Immature natural killer cell (primary cell): ENCODE results near the gene PAQR4. TPM values are rescaled to one million over a fixed set of nuclear protein-coding genes. Genes with fewer than 3 reads are reported as not detected.
"Not testable (repeated sequence)": the region's sequence is repeated elsewhere in the genome, so short reads cannot be mapped to it uniquely, and the experiment has no call there.

ENCODE experiments used
- DNase-seq, 3 donors: peaks; one replicate each; pipeline ENCODE4 v3.0.0; 2022; ENCODE audit warnings: mixed read lengths in 1 of 3
- H3K27ac Mint-ChIP-seq, 6 donors: one replicate each; pipeline ENCODE4 v1.8.0; 2020; ENCODE audit warnings: mixed read lengths in 6 of 6, mild to moderate bottlenecking in 5 of 6, inconsistent platforms in 4 of 6, moderate library complexity in 3 of 6
- H3K27me3 Mint-ChIP-seq, 3 donors: one replicate each; pipeline ENCODE4 v1.8.0; 2020 to 2021; ENCODE audit warnings: low read depth in 3 of 3, mild to moderate bottlenecking in 3 of 3, mixed read lengths in 3 of 3, moderate library complexity in 3 of 3, inconsistent platforms in 1 of 3
- H3K36me3 Mint-ChIP-seq, 3 donors: one replicate each; pipeline ENCODE4 v1.8.0; 2020; ENCODE audit warnings: mixed read lengths in 3 of 3, inconsistent platforms in 2 of 3, mild to moderate bottlenecking in 2 of 3
- H3K4me1 Mint-ChIP-seq, 2 donors: one replicate each; pipeline ENCODE4 v1.8.0; 2020; ENCODE audit warnings: inconsistent platforms in 2 of 2, mild to moderate bottlenecking in 2 of 2, mixed read lengths in 2 of 2, moderate library complexity in 1 of 2
- H3K4me3 Mint-ChIP-seq, 5 donors: one replicate each; pipeline ENCODE4 v1.8.0; 2020; ENCODE audit warnings: mild to moderate bottlenecking in 5 of 5, mixed read lengths in 5 of 5, inconsistent platforms in 3 of 5, moderate library complexity in 3 of 5
- H3K9me3 Mint-ChIP-seq, 6 donors: one replicate each; pipeline ENCODE4 v1.8.0; 2020; ENCODE audit warnings: mild to moderate bottlenecking in 6 of 6, mixed read lengths in 6 of 6, inconsistent platforms in 4 of 6, moderate library complexity in 3 of 6
- polyA plus RNA-seq, 3 donors: library from polyadenylated mRNA; unstranded; fragments of 300-500 nt; fragmentation: Illumina TruSeq; gene quantifications; one replicate each; pipeline ENCODE4 v1.2.3, GENCODE V29; 2021

PAQR4 gene
- 1 to 10 TPM; 2.7 to 3.5 (median 2.7) TPM for polyA plus RNA-seq

DNA sequence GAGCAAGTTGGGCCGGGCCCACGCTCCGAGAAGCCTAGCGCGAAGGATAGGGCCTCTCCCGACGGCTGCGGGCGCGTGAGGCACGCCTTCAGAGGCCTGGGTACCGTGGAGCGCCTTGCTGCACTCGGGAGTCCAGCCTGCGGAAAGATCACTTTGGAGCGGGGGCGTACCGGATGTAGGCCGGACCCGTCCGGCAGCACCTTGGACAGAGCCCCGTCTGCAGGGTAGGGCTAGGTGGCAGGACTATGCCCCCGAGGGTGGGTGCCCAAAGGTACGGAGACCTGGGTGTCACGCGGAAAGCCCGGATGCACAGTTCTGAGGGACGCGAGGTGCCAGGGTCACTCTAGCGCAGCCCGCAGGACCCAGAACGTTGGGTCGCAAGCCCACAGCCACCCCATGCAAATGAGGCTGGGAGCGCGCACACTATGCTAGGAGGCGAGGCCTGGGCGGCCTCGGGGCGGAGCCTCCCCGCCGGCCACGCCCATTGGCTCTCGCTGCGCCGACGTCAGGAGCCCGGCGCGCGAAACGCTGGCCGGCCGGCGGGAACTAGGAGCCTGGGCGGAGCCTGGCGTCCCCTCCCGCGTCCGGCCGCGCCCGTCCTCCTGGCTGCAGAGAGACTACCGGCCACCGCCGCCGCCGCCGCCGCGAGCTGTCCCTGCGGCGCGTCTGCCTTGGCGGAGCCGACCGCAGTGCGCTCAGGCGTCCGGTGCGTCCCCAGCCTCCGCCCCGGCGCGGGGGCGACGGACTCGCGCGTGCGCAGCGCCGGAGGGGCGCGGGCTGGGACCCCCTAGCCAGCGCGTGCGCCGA, at the start of gene PAQR4:
Gene PAQR4, plus strand, starts transcription at position 611 of the 807 bp plus-strand sequence. CDS start 327 bp downstream, outside the sequence.
- Mint-ChIP-seq H3K9me3 (no peaks in the 10 kb centered on the region), H3K27ac (no peak within 1 kb of the TSS), H3K4me1 (peaks cover 17 to 27% of the 10 kb centered on the region in 2 donors)

DNA sequence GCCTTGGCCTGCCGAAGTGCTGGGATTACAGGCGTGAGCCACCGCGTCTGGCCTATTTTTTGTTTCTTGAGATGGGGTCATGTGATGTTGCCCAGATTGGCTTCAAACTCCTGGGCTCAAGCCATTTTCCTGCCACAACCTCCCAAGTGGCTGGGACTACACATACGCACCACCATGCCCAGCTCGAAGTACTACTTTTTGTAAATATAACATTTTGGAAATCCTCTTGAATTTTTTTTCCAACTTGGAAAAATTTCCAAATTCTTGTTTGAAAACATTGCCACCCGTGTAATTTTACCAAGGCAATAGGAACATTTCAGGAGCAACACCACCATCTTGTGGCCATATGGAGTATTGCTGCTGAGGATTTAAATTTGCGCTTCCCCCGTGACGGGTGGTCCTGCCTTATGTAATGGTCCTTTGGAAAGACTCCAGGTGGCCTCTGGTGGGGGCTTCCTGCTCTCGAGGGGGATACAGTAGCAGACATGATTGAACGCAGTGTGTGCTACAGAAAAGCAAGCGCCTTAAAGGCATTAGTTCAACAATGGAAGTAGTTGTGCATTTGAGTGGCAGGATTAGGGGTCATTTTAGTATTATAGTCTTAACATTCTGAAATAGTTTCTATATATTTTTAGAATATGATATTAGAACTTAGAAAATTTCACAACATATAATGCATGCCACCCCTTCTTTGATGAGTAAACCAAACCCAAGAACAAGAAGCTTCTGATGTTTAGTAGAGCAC, 49.5 kb upstream of the PAQR4 start:
- H3K27me3 Mint-ChIP-seq = peaks cover 0 to 2% (median 1%) of the 10 kb centered on the region in 3 donors
- H3K4me3 Mint-ChIP-seq = no peak overlapping the region
- H3K9me3 Mint-ChIP-seq = no peaks in the 10 kb centered on the region
- H3K27ac Mint-ChIP-seq = peak overlapping the region; percentile 62 to 85 (median 77)
- H3K4me1 Mint-ChIP-seq = peaks cover 5 to 7% of the 10 kb centered on the region in 2 donors
- H3K36me3 Mint-ChIP-seq = peaks cover 5 to 15% (median 9%) of the 10 kb centered on the region in 3 donors
- peak; percentile 61 to 68 (median 67) for DNase-seq

More for the DNA sequence above, at the start of gene PAQR4:
- Mint-ChIP-seq H3K27me3 (peaks cover 9 to 14% (median 13%) of the 10 kb centered on the region in 3 donors), H3K4me3 (peak within 1 kb of the TSS; percentile 76 to 80 (median 79)), H3K36me3 (no peaks in the 10 kb centered on the region)
- peak; percentile 80 to 83 (median 82) for DNase-seq

DNA sequence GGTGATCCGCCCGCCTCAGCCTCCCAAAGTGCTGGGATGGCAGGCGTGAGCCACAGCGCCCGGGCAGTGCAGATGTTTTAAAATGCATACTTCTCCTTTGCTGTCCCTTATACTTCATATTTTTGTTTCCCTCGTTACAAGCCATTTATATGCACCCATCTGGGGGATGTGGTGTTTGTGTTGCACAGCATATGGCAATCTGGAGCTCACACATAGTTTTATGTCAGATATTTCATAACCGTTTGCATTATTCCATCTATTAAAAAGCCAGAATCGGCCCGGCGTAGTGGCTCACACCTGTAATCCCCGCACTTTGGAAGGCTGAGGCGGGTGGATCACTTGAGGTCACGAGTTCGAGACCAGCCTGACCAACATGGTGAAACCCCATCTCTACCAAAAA, 45.7 kb upstream of the PAQR4 start:
- H3K4me1 Mint-ChIP-seq = peaks cover 11 to 18% of the 10 kb centered on the region in 2 donors
- H3K27me3 Mint-ChIP-seq = peaks cover 0 to 2% (median 1%) of the 10 kb centered on the region in 3 donors
- H3K36me3 Mint-ChIP-seq = peaks cover 5 to 12% (median 9%) of the 10 kb centered on the region in 3 donors

DNA sequence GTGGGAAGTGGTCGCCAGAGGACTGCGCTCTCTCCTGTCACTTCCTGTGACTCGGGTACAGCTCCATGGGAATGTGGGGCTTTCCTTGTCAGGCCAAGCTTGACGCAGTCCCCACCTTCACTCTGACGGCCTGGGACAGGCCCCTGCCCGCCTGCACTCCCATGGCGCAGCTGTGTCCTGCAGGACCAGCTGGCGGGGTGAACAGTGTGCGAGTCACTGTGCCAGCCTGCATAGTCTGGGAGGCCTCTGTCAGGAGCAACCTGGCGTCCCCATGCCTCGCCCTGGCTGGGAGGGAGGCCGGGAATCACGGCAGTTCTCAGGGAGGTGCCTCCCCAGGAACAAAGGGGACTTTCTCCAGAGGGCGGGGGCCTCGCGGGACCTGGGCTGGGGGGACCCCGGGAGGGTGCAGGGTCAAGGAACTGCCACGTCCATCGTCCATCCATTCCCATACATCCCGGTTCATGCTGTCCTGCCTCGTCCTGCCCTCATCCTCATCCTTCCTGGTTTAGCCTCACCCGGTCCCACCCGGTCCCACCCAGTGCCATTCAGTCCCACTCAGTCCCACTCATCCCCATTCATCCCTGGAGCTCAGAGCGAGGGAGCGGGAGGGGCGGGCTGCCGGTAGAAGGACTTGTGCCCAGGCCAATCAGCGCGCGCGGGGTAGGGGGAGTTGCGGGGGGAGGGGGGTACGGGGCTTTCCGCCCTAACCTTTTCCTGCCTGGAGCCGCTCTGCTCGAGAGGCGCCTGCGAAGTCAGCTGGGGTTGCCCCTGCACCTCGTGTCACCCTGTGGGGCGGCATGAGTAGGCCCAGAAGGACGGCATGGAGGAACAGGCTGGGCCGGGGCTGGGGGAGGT, 44.0 kb upstream of the PAQR4 start:
- Mint-ChIP-seq H3K36me3 (peaks cover 0 to 7% (median 4%) of the 10 kb centered on the region in 3 donors), H3K4me1 (peaks cover 6 to 10% of the 10 kb centered on the region in 2 donors), H3K4me3 (no peak overlapping the region), H3K9me3 (no peaks in the 10 kb centered on the region), H3K27ac (no peak overlapping the region), H3K27me3 (no peaks in the 10 kb centered on the region)
- DNase-seq = no peak

More for the DNA sequence above, 45.7 kb upstream of the PAQR4 start:
- H3K27ac Mint-ChIP-seq = peak overlapping the region in 1 of 6 donors; percentile 66
- no peak for DNase-seq
- no peak overlapping the region for H3K4me3 Mint-ChIP-seq
- no peaks in the 10 kb centered on the region for H3K9me3 Mint-ChIP-seq

DNA sequence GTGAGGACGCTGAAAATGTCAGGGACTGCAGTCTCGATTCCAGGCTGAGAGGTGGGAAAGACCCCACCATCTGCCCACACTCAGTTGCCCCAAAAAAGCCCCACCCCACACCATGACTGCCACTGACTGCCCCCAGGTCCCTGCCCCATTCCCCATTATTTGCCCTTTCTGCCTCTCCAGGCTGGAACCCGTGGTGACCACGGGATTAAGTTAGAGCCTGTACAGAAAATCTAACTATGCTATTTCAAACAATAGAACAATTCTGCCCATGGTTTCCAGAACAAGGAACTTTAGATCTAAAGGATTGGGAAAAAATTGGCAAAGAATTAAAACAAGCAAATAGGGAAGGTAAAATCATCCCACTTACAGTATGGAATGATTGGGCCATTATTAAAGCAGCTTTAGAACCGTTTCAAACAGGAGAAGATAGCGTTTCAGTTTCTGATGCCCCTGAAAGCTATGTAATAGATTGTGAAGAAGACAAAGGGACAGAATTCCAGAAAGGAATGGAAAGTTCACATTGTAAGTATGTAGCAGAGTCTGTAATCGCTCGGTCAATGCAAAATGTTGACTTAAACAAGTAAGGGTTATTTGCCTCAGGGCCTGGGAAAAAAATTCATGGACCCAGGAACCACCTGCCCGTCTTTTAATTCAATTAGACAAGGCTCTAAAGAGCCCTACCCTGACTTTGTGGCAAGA, 43.0 kb upstream of the PAQR4 start:
- Mint-ChIP-seq H3K27me3 (no peaks in the 10 kb centered on the region), H3K36me3 (peaks cover 0 to 7% (median 4%) of the 10 kb centered on the region in 3 donors), H3K9me3 (no peaks in the 10 kb centered on the region), H3K27ac (peak overlapping the region in 4 of 6 donors; percentile 2 to 81 (median 57)), H3K4me1 (peaks cover 6 to 10% of the 10 kb centered on the region in 2 donors), H3K4me3 (no peak overlapping the region)
- no peak for DNase-seq

DNA sequence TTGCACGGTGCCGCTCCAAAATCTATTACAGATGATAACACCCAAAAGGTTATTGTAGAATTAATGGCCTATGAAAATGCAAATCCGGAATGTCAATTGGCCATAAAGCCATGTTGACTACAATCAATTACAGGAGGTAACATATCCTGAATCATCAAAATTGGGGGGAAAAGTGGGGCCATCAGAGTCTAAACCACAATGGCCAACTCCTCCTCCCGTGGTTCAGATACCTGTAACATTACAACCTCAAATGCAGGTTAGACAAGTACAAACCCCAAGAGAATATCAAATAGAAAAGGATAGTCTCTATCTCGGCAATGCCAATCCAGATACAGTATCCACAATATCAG, 42.5 kb upstream of the PAQR4 start:
- Mint-ChIP-seq H3K27me3 (no peaks in the 10 kb centered on the region), H3K4me3 (peak overlapping the region in 4 of 5 donors; percentile 15 to 46 (median 44)), H3K9me3 (no peaks in the 10 kb centered on the region), H3K27ac (peak overlapping the region in 5 of 6 donors; percentile 2 to 81 (median 62)), H3K36me3 (peaks cover 0 to 7% (median 4%) of the 10 kb centered on the region in 3 donors), H3K4me1 (peaks cover 6 to 10% of the 10 kb centered on the region in 2 donors)
- no peak for DNase-seq

DNA sequence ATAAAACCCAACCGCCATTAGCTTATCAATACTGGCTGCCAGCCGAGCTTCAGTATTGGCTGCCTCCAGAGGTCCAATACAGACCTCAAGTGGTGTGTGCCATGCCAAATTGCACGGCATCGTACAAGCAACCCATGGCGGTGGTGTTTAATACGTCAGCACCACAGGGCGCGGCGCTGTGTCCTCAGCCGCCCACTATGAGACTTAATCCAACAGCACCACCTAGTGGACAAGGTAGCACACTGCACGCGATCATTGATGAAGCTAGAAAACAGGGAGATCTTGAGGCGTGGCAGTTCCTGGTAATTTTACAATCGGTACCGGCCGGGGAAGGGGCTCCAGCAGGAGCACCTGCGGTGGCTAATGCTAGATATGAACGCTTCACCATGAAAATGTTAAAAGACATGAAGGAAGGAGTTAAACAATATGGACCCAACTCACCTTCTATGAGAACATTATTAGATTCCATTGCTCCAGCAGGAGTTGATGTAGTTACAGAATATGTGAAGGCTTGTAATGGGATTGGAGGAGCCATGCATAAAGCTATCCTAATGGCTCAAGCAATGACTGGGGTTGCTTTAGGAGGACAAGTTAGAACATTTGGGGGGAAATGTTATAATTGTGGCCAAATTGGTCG, 42.0 kb upstream of the PAQR4 start:
- H3K4me1 Mint-ChIP-seq = peaks cover 6 to 10% of the 10 kb centered on the region in 2 donors
- DNase-seq = peak; percentile 82 to 86 (median 83)
- no peaks in the 10 kb centered on the region for H3K9me3 Mint-ChIP-seq
- H3K36me3 Mint-ChIP-seq = peaks cover under 1 to 7% (median 4%) of the 10 kb centered on the region in 3 donors
- peak overlapping the region; percentile 2 to 64 (median 32) for H3K27ac Mint-ChIP-seq
- H3K4me3 Mint-ChIP-seq = peak overlapping the region in 4 of 5 donors; percentile 15 to 46 (median 44)
- H3K27me3 Mint-ChIP-seq = no peaks in the 10 kb centered on the region

DNA sequence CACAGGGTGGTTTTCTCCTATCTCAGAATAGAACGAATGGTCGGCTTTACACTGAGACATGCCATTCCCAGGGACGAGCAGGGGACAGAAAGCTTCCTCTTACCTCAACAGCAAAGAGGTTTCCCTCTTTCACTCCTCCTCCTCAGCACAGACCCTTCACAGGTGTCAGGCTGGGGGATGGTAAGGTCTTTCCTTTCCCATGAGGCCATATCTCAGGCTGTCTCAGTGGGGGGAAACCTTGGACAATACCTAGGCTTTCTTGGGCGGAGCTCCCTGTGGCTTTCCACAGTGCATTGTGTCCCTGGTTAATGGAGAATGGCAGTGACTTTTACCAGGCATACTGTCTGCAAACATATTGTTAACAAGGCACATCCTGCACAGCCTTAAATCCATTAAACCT, 41.0 kb upstream of the PAQR4 start:
- not testable (repeated sequence) for DNase-seq, H3K4me3 Mint-ChIP-seq, H3K27ac Mint-ChIP-seq, H3K27me3 Mint-ChIP-seq, H3K36me3 Mint-ChIP-seq, H3K9me3 Mint-ChIP-seq
- peaks cover 6 to 10% of the 10 kb centered on the region in 2 donors for H3K4me1 Mint-ChIP-seq

DNA sequence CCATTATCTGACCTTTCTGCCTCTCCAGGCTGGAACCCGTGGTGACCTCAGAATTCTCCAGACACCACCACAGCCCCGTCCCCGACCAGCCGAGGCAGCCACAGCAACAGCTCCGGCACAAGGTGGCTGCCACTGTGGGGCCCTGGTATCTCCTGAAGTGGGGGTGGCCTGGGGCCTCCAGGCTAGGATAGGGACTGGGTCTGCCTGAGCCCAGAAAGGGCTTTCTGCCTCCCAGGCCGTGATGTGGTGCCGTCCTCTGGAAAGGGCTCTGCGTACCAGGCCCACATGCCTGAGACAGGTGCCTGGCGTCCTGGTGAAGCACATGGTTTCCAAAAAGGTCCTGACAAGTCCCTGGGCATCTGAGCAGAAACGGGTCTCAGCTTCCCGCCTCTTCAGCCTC, 40.4 kb upstream of the PAQR4 start:
- Mint-ChIP-seq H3K27me3 (no peaks in the 10 kb centered on the region), H3K4me3 (no peak overlapping the region), H3K36me3 (peaks cover 0 to 4% (median 0%) of the 10 kb centered on the region in 3 donors), H3K27ac (peak overlapping the region in 1 of 6 donors; percentile 8), H3K9me3 (no peaks in the 10 kb centered on the region), H3K4me1 (peaks cover 6 to 10% of the 10 kb centered on the region in 2 donors)
- DNase-seq = no peak

DNA sequence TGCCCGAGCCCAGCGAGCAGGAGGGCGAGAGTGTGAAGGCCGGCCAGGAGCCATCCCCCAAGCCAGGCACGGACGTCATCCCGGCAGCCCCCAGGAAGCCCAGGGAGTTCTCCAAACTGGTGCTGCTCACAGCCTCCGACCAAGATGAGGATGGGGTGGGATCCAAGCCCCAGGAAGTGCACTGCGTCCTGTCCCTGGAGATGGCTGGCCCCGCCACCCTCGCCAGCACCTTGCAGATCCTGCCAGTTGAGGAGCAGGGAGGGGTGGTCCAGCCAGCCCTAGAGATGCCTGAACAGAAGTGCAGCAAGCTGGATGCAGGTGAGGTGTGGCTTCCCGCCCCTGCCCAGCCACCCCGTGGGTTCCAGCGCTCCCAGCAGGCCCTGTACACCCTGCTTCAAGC, 39.5 kb upstream of the PAQR4 start:
- DNase-seq = no peak
- peaks cover 0 to 12% (median 8%) of the 10 kb centered on the region in 3 donors for H3K36me3 Mint-ChIP-seq
- H3K4me3 Mint-ChIP-seq = no peak overlapping the region
- no peaks in the 10 kb centered on the region for H3K9me3 Mint-ChIP-seq
- H3K27ac Mint-ChIP-seq = no peak overlapping the region
- peaks cover 0 to 2% (median 0%) of the 10 kb centered on the region in 3 donors for H3K27me3 Mint-ChIP-seq
- peaks cover 6 to 10% of the 10 kb centered on the region in 2 donors for H3K4me1 Mint-ChIP-seq

DNA sequence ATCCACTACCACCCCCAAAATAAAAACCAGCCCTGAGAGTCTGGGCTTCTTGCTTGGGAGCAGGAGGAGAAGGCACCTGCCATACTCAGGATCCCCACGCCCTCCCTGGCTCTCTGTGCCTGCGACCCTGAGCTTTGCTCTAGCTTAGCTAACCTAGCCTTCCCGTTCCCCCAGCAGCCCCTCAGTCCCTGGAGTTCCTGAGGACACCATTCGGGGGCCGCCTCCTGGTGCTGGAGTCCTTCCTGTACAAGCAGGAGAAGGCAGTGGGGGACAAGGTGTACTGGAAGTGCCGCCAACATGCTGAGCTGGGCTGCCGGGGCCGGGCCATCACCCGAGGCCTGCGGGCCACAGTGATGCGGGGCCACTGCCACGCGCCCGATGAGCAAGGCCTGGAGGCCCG, 38.9 kb upstream of the PAQR4 start:
- Mint-ChIP-seq H3K27me3 (peaks cover 0 to 2% (median 0%) of the 10 kb centered on the region in 3 donors), H3K4me3 (no peak overlapping the region), H3K27ac (no peak overlapping the region), H3K4me1 (peaks cover 6 to 10% of the 10 kb centered on the region in 2 donors), H3K9me3 (no peaks in the 10 kb centered on the region), H3K36me3 (peaks cover 0 to 12% (median 9%) of the 10 kb centered on the region in 3 donors)
- no peak for DNase-seq

DNA sequence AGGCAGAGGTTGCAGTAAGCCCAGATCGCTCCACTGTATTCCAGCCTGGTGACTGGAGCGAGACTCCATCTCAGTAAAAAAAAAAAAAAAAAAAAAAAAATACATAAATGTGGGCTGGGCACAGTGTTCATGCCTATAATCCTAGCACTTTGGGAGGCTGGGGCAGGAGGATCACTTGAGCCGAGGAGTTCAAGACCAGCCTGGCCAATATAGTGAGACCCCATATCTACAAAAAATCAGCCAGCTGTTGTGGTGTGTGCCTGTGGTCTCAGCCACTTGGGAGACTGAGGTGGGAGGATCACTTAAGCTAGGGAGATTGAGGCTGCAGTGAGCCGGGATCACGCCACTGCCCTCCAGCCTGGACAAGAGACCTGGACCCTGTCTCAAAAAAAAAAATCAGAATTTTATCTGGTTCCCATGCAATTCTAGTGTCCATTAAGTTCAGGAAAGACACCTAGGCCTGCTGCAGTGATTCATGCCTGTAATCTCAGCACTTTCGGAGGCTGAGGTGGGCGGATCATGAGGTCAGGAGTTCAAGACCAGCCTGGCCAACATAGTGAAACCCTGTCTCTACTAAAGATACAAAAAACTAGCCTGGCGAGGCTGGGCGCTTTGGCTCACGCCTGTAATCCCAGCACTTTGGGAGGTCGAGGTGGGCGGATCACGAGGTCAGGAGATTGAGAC, 37.8 kb upstream of the PAQR4 start:
- peaks cover 6 to 10% of the 10 kb centered on the region in 2 donors for H3K4me1 Mint-ChIP-seq
- H3K36me3 Mint-ChIP-seq = peaks cover 0 to 13% (median 12%) of the 10 kb centered on the region in 3 donors
- H3K27ac Mint-ChIP-seq, H3K4me3 Mint-ChIP-seq, H3K27me3 Mint-ChIP-seq, H3K9me3 Mint-ChIP-seq, DNase-seq: not testable (repeated sequence)
